GM23248 (cell line): ENCODE measurements around the gene ANKRD40. TPM values are rescaled to one million over a fixed set of nuclear protein-coding genes. Genes with fewer than 3 reads are reported as not detected.

Source experiments
- DNase-seq: peaks from one replicate; pipeline ENCODE4 v3.0.0-alpha.2; 2015
- H2AFZ ChIP-seq: fragments of 200-600 bp; sonication (generic); 2 replicates; pipeline ENCODE4 v1.6.1; 2016; ENCODE audit warnings: antibody characterized with exemption
- H3F3A ChIP-seq: fragments of 200-600 bp; sonication (generic); 2 replicates; pipeline ENCODE4 v1.6.1; 2016; ENCODE audit warnings: mild to moderate bottlenecking, antibody characterized with exemption, mixed run types; ENCODE audit not compliant: insufficient read depth
- H3K27ac ChIP-seq: fragments of 200-600 bp; sonication (generic); 2 replicates; pipeline ENCODE4 v1.5.1; 2016; ENCODE audit warnings: mild to moderate bottlenecking
- H3K27me3 ChIP-seq: fragments of 200-600 bp; sonication (generic); replicated peaks from 2 replicates; pipeline ENCODE4 v1.6.1; 2016; ENCODE audit warnings: mild to moderate bottlenecking; ENCODE audit not compliant: insufficient read depth
- H3K36me3 ChIP-seq: fragments of 200-600 bp; sonication (generic); 2 replicates; pipeline ENCODE4 v1.6.1; 2016; ENCODE audit warnings: low read depth, mild to moderate bottlenecking
- H3K4me1 ChIP-seq: fragments of 200-600 bp; sonication (generic); 2 replicates; pipeline ENCODE4 v1.6.1; 2016; ENCODE audit warnings: mild to moderate bottlenecking; ENCODE audit not compliant: insufficient read depth
- H3K4me2 ChIP-seq: fragments of 200-600 bp; sonication (generic); one replicate; pipeline ENCODE4 v1.6.1; 2016; ENCODE audit warnings: mild to moderate bottlenecking; ENCODE audit not compliant: unreplicated experiment
- H3K4me3 ChIP-seq: fragments of 200-600 bp; sonication (generic); 2 replicates; pipeline ENCODE4 v1.5.1; 2016; ENCODE audit warnings: mild to moderate bottlenecking
- H3K79me2 ChIP-seq: fragments of 200-600 bp; sonication (generic); 2 replicates; pipeline ENCODE4 v1.6.1; 2016; ENCODE audit warnings: mild to moderate bottlenecking; ENCODE audit not compliant: insufficient read depth
- H3K9ac ChIP-seq: fragments of 200-600 bp; sonication (generic); 2 replicates; pipeline ENCODE4 v1.6.1; 2016; ENCODE audit warnings: mild to moderate bottlenecking
- H3K9me2 ChIP-seq: fragments of 200-600 bp; sonication (generic); 2 replicates; pipeline ENCODE4 v1.6.1; 2016; ENCODE audit warnings: mixed run types, mild to moderate bottlenecking, moderate library complexity; ENCODE audit not compliant: insufficient read depth
- H3K9me3 ChIP-seq: fragments of 200-600 bp; sonication (generic); one replicate; pipeline ENCODE4 v1.6.1; 2017; ENCODE audit warnings: low read depth
- H4K20me1 ChIP-seq: fragments of 200-600 bp; sonication (generic); 2 replicates; pipeline ENCODE4 v1.6.0; 2016; ENCODE audit not compliant: insufficient read depth
- EZH2 ChIP-seq: fragments of 200-600 bp; sonication (generic); IDR thresholded peaks from 2 replicates; pipeline ENCODE4 v1.6.1; 2018; ENCODE audit warnings: antibody characterized with exemption, mild to moderate bottlenecking; ENCODE audit not compliant: insufficient read depth, poor library complexity, severe bottlenecking
- EZH2phosphoT487 ChIP-seq: fragments of 200-600 bp; sonication (generic); IDR thresholded peaks from 2 replicates; pipeline ENCODE4 v1.6.1; 2018; ENCODE audit warnings: antibody characterized with exemption, moderate library complexity, mild to moderate bottlenecking, low read depth; ENCODE audit not compliant: insufficient read depth
- WGBS, 2 experiments: methylation state at CpG; one replicate each; pipeline ENCODE4 v1.1.6; 2015 to 2017; ENCODE audit warnings: low lambda C conversion rate in 2 of 2, low coverage in 1 of 2; ENCODE audit errors: missing lambda C conversion rate in 2 of 2; 5-methylcytosine and 5-hydroxymethylcytosine counted together
- in situ Hi-C: fragments of 300-500 bp; cut with MboI; formaldehyde crosslinking; loops from 2 replicates; pipeline ENCODE4 v1.15.0; 2020
- polyA plus RNA-seq: library from polyadenylated mRNA; unstranded; fragments of >200 nt; fragmentation: Nextera tagmentation; extraction: Ambion mirVana; gene quantifications from 2 replicates; pipeline ENCODE4 v1.2.1, GENCODE V29; 2016
- total RNA-seq: library from RNA; depleted of rRNA; stranded (reverse); fragments of >200 nt; shearing (Covaris generic); gene quantifications from 2 replicates; pipeline ENCODE4 v1.2.3, GENCODE V29; 2014

The ANKRD40 gene
- total and polyA plus RNA-seq, 2 experiments from 2014 or later, result 20.2 to 36.5 TPM

- Histone ChIP-seq H3K79me2 (no peaks in the 10 kb centered on the region), H3F3A (peaks cover 21% of the 10 kb centered on the region), H3K27ac (peak overlapping the region; percentile 80), H2AFZ (no peak overlapping the region), H4K20me1 (no peaks in the 10 kb centered on the region), H3K36me3 (no peaks in the 10 kb centered on the region), H3K9me3 (no peaks in the 10 kb centered on the region), H3K9me2 (no peaks in the 10 kb centered on the region), H3K4me1 (peaks cover 32% of the 10 kb centered on the region), H3K27me3 (no peaks in the 10 kb centered on the region), H3K9ac (peak overlapping the region; percentile 55), H3K4me2 (peak overlapping the region; percentile 49), H3K4me3 (0 out of 2 replicates have a peak overlapping the region, but pooled peaks have one; percentile 25)
- DNase-seq, result peak; percentile 92
- no peak for TF ChIP-seq EZH2phosphoT487
- TF ChIP-seq EZH2, result no peak
- WGBS, 2 experiments, result 27 to 33% methylated on average over 9 of the region's 9 CpGs
- in situ Hi-C loops, result no loop called here
Measured at GRCh38 chr17:50661795-50662391, 45.8 kb downstream of the ANKRD40 start.

- no peaks in the 10 kb centered on the region for H3K79me2 ChIP-seq
- H3K9me3 ChIP-seq, result no peaks in the 10 kb centered on the region
- no peaks in the 10 kb centered on the region for H3K27me3 ChIP-seq
- peaks cover 32% of the 10 kb centered on the region for H3K4me1 ChIP-seq
- 67 to 72% methylated on average over 5 of the region's 5 CpGs for WGBS, 2 experiments
- peak overlapping the region; percentile 49 for H3K4me2 ChIP-seq
- no peaks in the 10 kb centered on the region for H3K36me3 ChIP-seq
- DNase-seq, result peak; percentile 20
- H3K9ac ChIP-seq, result peak overlapping the region; percentile 55
- no peaks in the 10 kb centered on the region for H4K20me1 ChIP-seq
- no peaks in the 10 kb centered on the region for H3K9me2 ChIP-seq
- peak overlapping the region; percentile 80 for H3K27ac ChIP-seq
- 0 out of 2 replicates have a peak overlapping the region, but pooled peaks have one; percentile 25 for H3K4me3 ChIP-seq
- peaks cover 21% of the 10 kb centered on the region for H3F3A ChIP-seq
- TF ChIP-seq EZH2 (no peak), EZH2phosphoT487 (no peak)
- in situ Hi-C loops, result no loop called here
- H2AFZ ChIP-seq, result 0 out of 2 replicates have a peak overlapping the region, but pooled peaks have one; percentile 49
Measured at GRCh38 chr17:50661348-50661747, 46.4 kb downstream of the ANKRD40 start.

- Histone ChIP-seq H3K9me3 (no peaks in the 10 kb centered on the region), H3K9me2 (no peaks in the 10 kb centered on the region), H3K36me3 (no peaks in the 10 kb centered on the region), H3K4me1 (peaks cover 32% of the 10 kb centered on the region), H3F3A (peaks cover 21% of the 10 kb centered on the region), H3K9ac (peak overlapping the region; percentile 55), H3K4me2 (peak overlapping the region; percentile 49), H3K27me3 (no peaks in the 10 kb centered on the region), H2AFZ (peak overlapping the region; percentile 49), H3K27ac (peak overlapping the region; percentile 80), H4K20me1 (no peaks in the 10 kb centered on the region), H3K4me3 (no peak overlapping the region), H3K79me2 (no peaks in the 10 kb centered on the region)
- whole genome bisulfite sequencing, 2 experiments, result 49 to 51% methylated on average over 10 of the region's 10 CpGs
- no peak for TF ChIP-seq EZH2
- TF ChIP-seq EZH2phosphoT487, result no peak
- in situ Hi-C loops, result no loop called here
- DNase-seq, result peak; percentile 46
Measured at GRCh38 chr17:50660887-50661345, 46.8 kb downstream of the ANKRD40 start.

- peak overlapping the region; percentile 55 for H3K9ac ChIP-seq
- H3K4me3 ChIP-seq, result no peak overlapping the region
- in situ Hi-C loops, result no loop called here
- peak overlapping the region; percentile 49 for H3K4me2 ChIP-seq
- no peaks in the 10 kb centered on the region for H3K36me3 ChIP-seq
- TF ChIP-seq EZH2 (no peak), EZH2phosphoT487 (no peak)
- H3K9me3 ChIP-seq, result no peaks in the 10 kb centered on the region
- H3K27ac ChIP-seq, result peak overlapping the region; percentile 80
- H3K27me3 ChIP-seq, result no peaks in the 10 kb centered on the region
- peaks cover 21% of the 10 kb centered on the region for H3F3A ChIP-seq
- peaks cover 32% of the 10 kb centered on the region for H3K4me1 ChIP-seq
- no peaks in the 10 kb centered on the region for H3K79me2 ChIP-seq
- H2AFZ ChIP-seq, result peak overlapping the region; percentile 49
- 7 to 20% methylated on average over 10 to 11 of the region's 11 CpGs for WGBS, 2 experiments
- H3K9me2 ChIP-seq, result no peaks in the 10 kb centered on the region
- peak; percentile 69 for DNase-seq
- H4K20me1 ChIP-seq, result no peaks in the 10 kb centered on the region
Measured at GRCh38 chr17:50660042-50660886, 47.5 kb downstream of the ANKRD40 start.
